HEK293T (cell line): ENCODE measurements around the gene GPT2.

Experiments used
- BHLHE40 ChIP-seq: fragments of 450-650 bp; IDR thresholded peaks from 2 replicates; pipeline ENCODE4 v1.6.1; 2016; ENCODE audit warnings: mild to moderate bottlenecking, moderate library complexity, borderline replicate concordance
- CTBP1 ChIP-seq: fragments of 450-650 bp; IDR thresholded peaks from 2 replicates; pipeline ENCODE4 v1.6.1; 2016; ENCODE audit warnings: borderline replicate concordance
- ELF4 ChIP-seq: fragments of 450-650 bp; IDR thresholded peaks from 2 replicates; pipeline ENCODE4 v1.6.1; 2017; ENCODE audit warnings: antibody characterized with exemption
- FOXK2 ChIP-seq: fragments of 450-650 bp; IDR thresholded peaks from 2 replicates; pipeline ENCODE4 v1.6.1; 2016; ENCODE audit warnings: mild to moderate bottlenecking
- FOXM1 ChIP-seq: fragments of 450-650 bp; IDR thresholded peaks from 2 replicates; pipeline ENCODE4 v1.6.1; 2017; ENCODE audit warnings: mild to moderate bottlenecking, borderline replicate concordance
- L3MBTL2 ChIP-seq: fragments of 450-650 bp; conservative IDR thresholded peaks from 2 replicates; pipeline ENCODE4 v1.6.1; 2016; ENCODE audit warnings: mild to moderate bottlenecking
- LEF1 ChIP-seq: fragments of 450-650 bp; IDR thresholded peaks from 2 replicates; pipeline ENCODE4 v1.6.1; 2017; ENCODE audit warnings: mild to moderate bottlenecking, borderline replicate concordance
- NFRKB ChIP-seq: fragments of 450-650 bp; IDR thresholded peaks from 2 replicates; pipeline ENCODE4 v1.6.1; 2016; ENCODE audit warnings: mild to moderate bottlenecking, moderate library complexity
- SP1 ChIP-seq: fragments of 450-650 bp; IDR thresholded peaks from 2 replicates; pipeline ENCODE4 v1.6.1; 2017
- SUZ12 ChIP-seq: fragments of 450-650 bp; IDR thresholded peaks from 2 replicates; pipeline ENCODE4 v1.6.1; 2016; ENCODE audit warnings: mild to moderate bottlenecking
- ZNF384 ChIP-seq: fragments of 450-650 bp; IDR thresholded peaks from 2 replicates; pipeline ENCODE4 v1.6.1; 2016
- TF ChIP-seq, protein P1 (sequence below): fragments of 450-650 bp; IDR thresholded peaks from 2 replicates; pipeline ENCODE4 v1.6.1; 2016

DNA sequence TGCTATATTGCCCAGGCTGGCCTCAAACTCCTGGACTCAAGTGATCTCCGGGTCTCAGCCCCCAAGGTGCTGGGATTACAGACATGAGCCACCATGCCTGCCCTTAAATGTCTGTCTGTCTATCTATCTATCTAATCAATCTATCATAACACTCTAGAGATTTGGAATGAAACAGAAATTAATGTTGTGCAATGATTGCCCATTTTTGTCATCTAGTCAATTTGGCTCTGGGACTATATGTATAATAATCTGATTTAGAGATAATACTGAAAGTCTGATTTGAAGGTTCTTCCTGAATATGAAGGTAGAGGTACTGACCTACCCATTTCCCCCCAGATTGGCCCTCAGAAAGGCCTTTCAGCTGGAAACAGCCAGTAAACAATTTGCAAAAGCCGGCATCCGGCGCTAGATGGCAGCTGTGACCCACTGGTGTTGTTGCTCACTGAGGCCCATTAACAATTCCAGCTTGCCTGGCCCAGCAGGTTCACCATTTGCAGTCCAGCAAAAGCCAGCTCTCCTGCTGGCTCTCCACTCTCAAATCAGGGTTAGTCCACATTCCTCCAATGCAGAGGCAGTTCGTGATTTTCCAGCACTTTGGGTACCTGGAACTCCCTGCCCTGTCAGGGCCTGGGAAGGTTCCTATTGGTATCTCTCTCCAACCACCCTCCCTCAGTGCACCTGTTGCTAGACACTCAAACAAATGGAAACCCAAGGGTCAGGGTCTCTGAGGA lies 30.3 kb upstream of the GPT2 start:
- TF ChIP-seq ELF4 (no peak), ZNF384 (no peak), SP1 (no peak), BHLHE40 (no peak), LEF1 (no peak), L3MBTL2 (no peak), NFRKB (no peak), FOXK2 (no peak), FOXM1 (no peak), CTBP1 (no peak), SUZ12 (no peak)
- TF ChIP-seq, protein P1, sequence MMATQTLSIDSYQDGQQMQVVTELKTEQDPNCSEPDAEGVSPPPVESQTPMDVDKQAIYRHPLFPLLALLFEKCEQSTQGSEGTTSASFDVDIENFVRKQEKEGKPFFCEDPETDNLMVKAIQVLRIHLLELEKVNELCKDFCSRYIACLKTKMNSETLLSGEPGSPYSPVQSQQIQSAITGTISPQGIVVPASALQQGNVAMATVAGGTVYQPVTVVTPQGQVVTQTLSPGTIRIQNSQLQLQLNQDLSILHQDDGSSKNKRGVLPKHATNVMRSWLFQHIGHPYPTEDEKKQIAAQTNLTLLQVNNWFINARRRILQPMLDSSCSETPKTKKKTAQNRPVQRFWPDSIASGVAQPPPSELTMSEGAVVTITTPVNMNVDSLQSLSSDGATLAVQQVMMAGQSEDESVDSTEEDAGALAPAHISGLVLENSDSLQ: no peak
